Body of pancreas (tissue), 4 donors: ENCODE measurements around the gene KIAA0319L. TPM values are rescaled to one million over a fixed set of nuclear protein-coding genes. Genes with fewer than 3 reads are reported as not detected.

ENCODE experiments used
- ATAC-seq: fragments of 150-250 bp; one replicate; pipeline ENCODE4 v1.9.1; 2016
- DNase-seq, 4 donors: peaks; one replicate each; pipeline ENCODE4 v3.0.0-alpha.2; 2019
- H3K27ac ChIP-seq, 4 donors: fragments of 200-600 bp; sonication (generic); 1 replicate in 3 of 4; 2 replicates in 1 of 4; pipeline versions ENCODE4 v1.5.1 to v1.6.1; 2016 to 2019; ENCODE audit warnings: mild to moderate bottlenecking in 1 of 4, mixed read lengths in 1 of 4, moderate library complexity in 1 of 4
- H3K27me3 ChIP-seq, 2 donors: fragments of 200-600 bp; sonication (generic); one replicate each; pipeline ENCODE4 v1.6.0; 2016; ENCODE audit warnings: mild to moderate bottlenecking in 1 of 2
- H3K36me3 ChIP-seq, 2 donors: fragments of 200-600 bp; sonication (generic); replicated peaks in 1 of 2; 2 replicates each; pipeline ENCODE4 v1.5.1; 2016; ENCODE audit warnings: low read depth in 2 of 2; ENCODE audit not compliant: insufficient read depth in 1 of 2
- H3K4me1 ChIP-seq: fragments of 200-600 bp; sonication (generic); one replicate; pipeline ENCODE4 v1.6.0; 2016
- H3K4me3 ChIP-seq, 2 donors: fragments of 200-600 bp; sonication (generic); 1 replicate in 1 of 2; 2 replicates in 1 of 2; pipeline ENCODE4 v1.5.1; 2016 to 2019
- H3K9me3 ChIP-seq, 3 donors: fragments of 200-600 bp; sonication (generic); 1 replicate in 2 of 3; 2 replicates in 1 of 3; pipeline ENCODE4 v1.5.1; 2016
- CTCF ChIP-seq, 7 experiments: fragments of 450-650 bp in 4 of 7; fragments of 200-600 bp in 3 of 7; sonication (generic) in 3 of 7; IDR thresholded peaks; one replicate each; pipeline ENCODE4 v1.5.1; 2016 to 2019; ENCODE audit warnings: antibody characterized with exemption in 7 of 7
- POLR2A ChIP-seq, 3 donors: fragments of 450-650 bp; IDR thresholded peaks; one replicate each; pipeline ENCODE4 v1.6.1; 2016; ENCODE audit warnings: antibody characterized with exemption in 3 of 3, mild to moderate bottlenecking in 2 of 3
- WGBS, 2 donors: methylation state at CpG; one replicate each; pipeline ENCODE4 v1.1.5; 2017; 5-methylcytosine and 5-hydroxymethylcytosine counted together
- intact Hi-C: fragments of 100-400 bp; cut with DNase I; formaldehyde crosslinking; loops from one replicate; pipeline ENCODE4 v1.15.1; 2023
- total RNA-seq, 2 donors: library from RNA; depleted of rRNA; stranded (reverse); fragments of >200 nt; gene quantifications; one replicate each; pipeline ENCODE4 v1.1.0, GENCODE V29; 2016

Gene KIAA0319L
- total RNA-seq, 2 donors from 2014 or later: 61.0 to 74.5 TPM

GRCh38 chr1:35436078-35436477 is 121.1 kb downstream of the KIAA0319L start:
- Histone ChIP-seq H3K9me3 (no peaks in the 10 kb centered on the region), H3K4me3 (no peak overlapping the region), H3K27ac (no peak overlapping the region), H3K36me3 (peaks cover 0 to 40% of the 10 kb centered on the region in 2 donors), H3K4me1 (no peaks in the 10 kb centered on the region), H3K27me3 (no peaks in the 10 kb centered on the region)
- ATAC-seq (no peak), DNase-seq (no peak)
- whole genome bisulfite sequencing, 2 donors: 92 to 96% methylated on average over 5 to 10 of the region's 10 CpGs
- intact Hi-C loops: no loop called here
- no peak for TF ChIP-seq POLR2A (IDR thresholded peaks at IDR 0.05)
- no peak for TF ChIP-seq CTCF (IDR thresholded peaks at IDR 0.05)

GRCh38 chr1:35434703-35435102 is 122.5 kb downstream of the KIAA0319L start:
- no peak for TF ChIP-seq CTCF (IDR thresholded peaks at IDR 0.05)
- TF ChIP-seq POLR2A (IDR thresholded peaks at IDR 0.05): no peak
- no peak for DNase-seq
- 95% methylated on average over 5 to 12 of the region's 12 CpGs for WGBS, 2 donors
- Histone ChIP-seq H3K4me1 (no peaks in the 10 kb centered on the region), H3K36me3 (peaks cover 0 to 30% of the 10 kb centered on the region in 2 donors), H3K27ac (no peak overlapping the region), H3K9me3 (no peaks in the 10 kb centered on the region), H3K27me3 (no peaks in the 10 kb centered on the region), H3K4me3 (no peak overlapping the region)
- intact Hi-C loops: no loop called here
- ATAC-seq: no peak

- H3K9me3 ChIP-seq: no peaks in the 10 kb centered on the region
- DNase-seq (no peak), ATAC-seq (no peak)
- TF ChIP-seq CTCF (IDR thresholded peaks at IDR 0.05) (no peak), POLR2A (IDR thresholded peaks at IDR 0.05) (no peak)
- intact Hi-C loops: no loop called here
- no peaks in the 10 kb centered on the region for H3K27me3 ChIP-seq
- H3K36me3 ChIP-seq: peaks cover 0 to 26% of the 10 kb centered on the region in 2 donors
- no peak overlapping the region for H3K4me3 ChIP-seq
- H3K4me1 ChIP-seq: no peaks in the 10 kb centered on the region
- 93% methylated on average over 13 to 15 of the region's 15 CpGs for WGBS, 2 donors
- no peak overlapping the region for H3K27ac ChIP-seq
These were observed 123.5 kb downstream of the KIAA0319L start for GRCh38 chr1:35433714-35434113.

- no peak overlapping the region for H3K4me3 ChIP-seq
- intact Hi-C loops: no loop called here
- H3K27me3 ChIP-seq: no peaks in the 10 kb centered on the region
- 94 to 97% methylated on average over 10 of the region's 10 CpGs for WGBS, 2 donors
- no peak for TF ChIP-seq POLR2A (IDR thresholded peaks at IDR 0.05)
- no peak for TF ChIP-seq CTCF (IDR thresholded peaks at IDR 0.05)
- DNase-seq: no peak
- H3K27ac ChIP-seq: no peak overlapping the region
- H3K4me1 ChIP-seq: no peaks in the 10 kb centered on the region
- H3K9me3 ChIP-seq: no peaks in the 10 kb centered on the region
- no peak for ATAC-seq
- H3K36me3 ChIP-seq: peaks cover 0 to 26% of the 10 kb centered on the region in 2 donors
These were observed 125.0 kb downstream of the KIAA0319L start for GRCh38 chr1:35432231-35432630.

GRCh38 chr1:35431173-35431599 is 126.0 kb downstream of the KIAA0319L start:
- WGBS, 2 donors: 69 to 84% methylated on average over 7 of the region's 7 CpGs
- H3K4me3 ChIP-seq: no peak overlapping the region
- intact Hi-C loops: no loop called here
- no peak overlapping the region for H3K27ac ChIP-seq
- H3K4me1 ChIP-seq: no peaks in the 10 kb centered on the region
- TF ChIP-seq CTCF (IDR thresholded peaks at IDR 0.05) (no peak), POLR2A (IDR thresholded peaks at IDR 0.05) (no peak)
- DNase-seq: no peak
- H3K36me3 ChIP-seq: peaks cover 0 to 22% of the 10 kb centered on the region in 2 donors
- H3K27me3 ChIP-seq: no peaks in the 10 kb centered on the region
- no peak for ATAC-seq
- H3K9me3 ChIP-seq: no peaks in the 10 kb centered on the region
